ENCODE results near the gene CLOCK. TPM values are rescaled to one million over a fixed set of nuclear protein-coding genes. Genes with fewer than 3 reads are reported as not detected.

CLOCK gene
- total and polyA plus RNA-seq, 11 donors: 8.3 to 42.1 (median 31.0) TPM

DNA sequence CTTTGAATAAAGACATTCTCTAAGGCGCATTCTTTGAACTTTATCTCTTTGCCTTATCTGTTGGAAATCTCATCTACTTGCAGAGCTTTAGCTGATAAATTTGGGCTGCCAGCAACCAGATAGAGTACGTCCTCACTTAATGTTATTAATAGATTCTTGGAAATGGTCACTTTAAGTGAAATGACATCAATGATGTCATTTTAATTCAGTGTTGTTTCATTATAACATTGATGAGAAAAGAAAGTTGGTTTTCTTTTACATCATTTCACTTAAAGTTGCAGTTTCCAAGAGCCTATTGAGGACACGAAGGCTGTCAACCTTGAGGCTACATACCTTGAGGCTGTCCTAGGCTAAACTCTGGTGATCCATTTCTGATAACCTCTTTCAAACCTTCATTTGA, 141.6 kb downstream of the CLOCK start:
- no peaks in the 10 kb centered on the region for H3K27me3 ChIP-seq
- H3K9me3 ChIP-seq: no peaks in the 10 kb centered on the region
- no peak for TF ChIP-seq POLR2A (IDR thresholded peaks at IDR 0.05)
- TF ChIP-seq, protein P1, sequence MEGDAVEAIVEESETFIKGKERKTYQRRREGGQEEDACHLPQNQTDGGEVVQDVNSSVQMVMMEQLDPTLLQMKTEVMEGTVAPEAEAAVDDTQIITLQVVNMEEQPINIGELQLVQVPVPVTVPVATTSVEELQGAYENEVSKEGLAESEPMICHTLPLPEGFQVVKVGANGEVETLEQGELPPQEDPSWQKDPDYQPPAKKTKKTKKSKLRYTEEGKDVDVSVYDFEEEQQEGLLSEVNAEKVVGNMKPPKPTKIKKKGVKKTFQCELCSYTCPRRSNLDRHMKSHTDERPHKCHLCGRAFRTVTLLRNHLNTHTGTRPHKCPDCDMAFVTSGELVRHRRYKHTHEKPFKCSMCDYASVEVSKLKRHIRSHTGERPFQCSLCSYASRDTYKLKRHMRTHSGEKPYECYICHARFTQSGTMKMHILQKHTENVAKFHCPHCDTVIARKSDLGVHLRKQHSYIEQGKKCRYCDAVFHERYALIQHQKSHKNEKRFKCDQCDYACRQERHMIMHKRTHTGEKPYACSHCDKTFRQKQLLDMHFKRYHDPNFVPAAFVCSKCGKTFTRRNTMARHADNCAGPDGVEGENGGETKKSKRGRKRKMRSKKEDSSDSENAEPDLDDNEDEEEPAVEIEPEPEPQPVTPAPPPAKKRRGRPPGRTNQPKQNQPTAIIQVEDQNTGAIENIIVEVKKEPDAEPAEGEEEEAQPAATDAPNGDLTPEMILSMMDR (IDR thresholded peaks at IDR 0.05): no peak
- 77 to 83% (median 80%) methylated on average over 3 of the region's 3 CpGs for WGBS, 4 donors
- no peak overlapping the region for H3K4me3 ChIP-seq
- H3K27ac ChIP-seq: no peak overlapping the region
- peaks cover 0 to 80% (median 54%) of the 10 kb centered on the region in 9 donors for H3K36me3 ChIP-seq
- peaks cover 12 to 84% (median 27%) of the 10 kb centered on the region in 12 donors for H3K4me1 ChIP-seq
- DNase-seq (no peak), ATAC-seq (no peak)
- intact Hi-C loops (cut with DNase I): loop anchor here in 2 of 10 donors (5.0 to 10.0 kb wide), 2 partner anchors 37 to 140 kb away; partner anchors contain the start of gene CLOCK (in 1 of the 2)

DNA sequence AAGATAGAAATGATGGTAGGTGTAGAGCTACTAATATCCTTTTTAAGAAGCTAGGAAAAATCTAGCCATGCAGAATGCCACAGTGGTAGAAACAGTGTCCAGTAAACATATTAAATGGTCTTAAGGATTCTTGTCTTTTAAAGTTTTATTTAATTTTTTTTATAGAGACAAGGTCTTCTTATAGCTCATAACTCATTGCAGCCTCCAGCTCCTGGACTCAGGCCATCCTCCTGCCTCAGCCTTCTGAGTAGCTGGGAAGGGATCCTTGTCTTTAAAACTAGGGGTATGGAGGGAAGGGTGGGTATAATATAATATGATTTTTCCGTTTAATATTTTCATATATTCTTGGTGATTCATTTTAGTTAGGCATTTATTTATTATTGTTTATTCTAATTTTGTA, 147.1 kb downstream of the CLOCK start:
- peaks cover 0 to 67% (median 35%) of the 10 kb centered on the region in 12 donors for H3K4me1 ChIP-seq

DNA sequence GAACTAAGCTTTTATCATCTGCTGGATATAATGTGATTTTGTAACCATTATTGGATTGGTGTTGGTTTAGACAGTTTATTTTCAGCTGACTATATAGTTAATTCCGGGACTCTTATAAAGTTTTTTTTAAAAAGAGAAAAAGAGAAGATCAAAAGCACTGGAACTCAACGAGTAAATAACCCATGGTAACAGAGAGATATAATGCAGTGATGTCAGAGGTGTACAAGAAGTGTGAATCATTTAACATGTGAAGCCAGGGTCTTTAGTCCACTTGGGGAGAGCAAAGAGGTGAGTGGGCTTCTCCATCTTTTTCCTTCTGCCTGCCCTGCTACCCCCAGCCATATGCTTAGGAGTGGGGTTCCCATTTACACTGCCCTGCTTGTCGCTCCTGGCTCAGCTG, 147.7 kb downstream of the CLOCK start:
- Histone ChIP-seq H3K36me3 (peaks cover 0 to 44% (median 16%) of the 10 kb centered on the region in 9 donors), H3K9me3 (no peaks in the 10 kb centered on the region), H3K4me3 (peak overlapping the region in 8 of 12 donors; percentile 13 to 100 (median 91)), H3K27me3 (no peaks in the 10 kb centered on the region), H3K4me1 (peaks cover 0 to 66% (median 35%) of the 10 kb centered on the region in 12 donors), H3K27ac (peak overlapping the region in 4 of 12 donors; percentile 96 to 99 (median 98))
- intact Hi-C loops (cut with DNase I): loop anchor here in 7 of 10 donors (5.0 to 10.0 kb wide), 6 partner anchors 52 to 617 kb away; partner anchors contain the start of genes SRD5A3 (in 5 of the 7) and CLOCK (in 3 of the 7)
- 56 to 72% (median 58%) methylated on average over 3 of the region's 3 CpGs for WGBS, 4 donors
- TF ChIP-seq, protein P1 (IDR thresholded peaks at IDR 0.05): no peak
- no peak for TF ChIP-seq POLR2A (IDR thresholded peaks at IDR 0.05)
- DNase-seq (no peak), ATAC-seq (no peak)

More for the DNA sequence above, 147.1 kb downstream of the CLOCK start:
- intact Hi-C loops (cut with DNase I): loop anchor here in 7 of 10 donors (5.0 to 10.0 kb wide), 6 partner anchors 52 to 617 kb away; partner anchors contain the start of genes SRD5A3 (in 5 of the 7) and CLOCK (in 3 of the 7)
- Histone ChIP-seq H3K27ac (peak overlapping the region in 1 of 12 donors; percentile 97), H3K27me3 (no peaks in the 10 kb centered on the region), H3K36me3 (peaks cover 0 to 50% (median 22%) of the 10 kb centered on the region in 9 donors), H3K4me3 (peak overlapping the region in 4 of 12 donors; percentile 92 to 100 (median 96)), H3K9me3 (no peaks in the 10 kb centered on the region)
- DNase-seq (no peak), ATAC-seq (no peak)
- 78 to 90% (median 82%) methylated on average over 1 of the region's 1 CpG for WGBS, 4 donors
- TF ChIP-seq, protein P1 (IDR thresholded peaks at IDR 0.05): no peak
- TF ChIP-seq POLR2A (IDR thresholded peaks at IDR 0.05): no peak

DNA sequence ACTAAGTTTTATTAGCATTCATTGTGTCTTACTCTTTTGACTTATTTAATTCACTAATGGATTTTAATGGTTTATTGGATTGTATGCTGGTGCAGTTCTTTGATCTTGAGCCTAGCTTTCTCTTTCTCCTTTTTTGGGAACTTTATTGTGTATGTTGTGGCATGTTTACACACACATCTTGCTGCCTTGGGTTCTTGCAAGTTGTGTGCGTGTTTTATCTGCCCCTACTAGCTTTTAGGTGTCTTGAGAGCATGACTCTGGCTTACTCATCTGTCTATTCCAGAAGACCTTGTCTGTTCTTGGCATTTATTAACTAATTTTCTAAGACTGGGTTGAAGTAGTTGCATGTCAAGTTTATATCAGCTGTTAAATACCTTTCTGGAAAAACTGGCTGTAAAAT, 148.2 kb downstream of the CLOCK start:
- intact Hi-C loops (cut with DNase I): loop anchor here in 7 of 10 donors (5.0 to 10.0 kb wide), 6 partner anchors 51 to 616 kb away; partner anchors contain the start of genes SRD5A3 (in 5 of the 7) and CLOCK (in 3 of the 7)
- ATAC-seq (no peak), DNase-seq (no peak)
- 45 to 59% (median 48%) methylated on average over 1 of the region's 1 CpG for WGBS, 4 donors
- H3K4me1 ChIP-seq: peaks cover 0 to 61% (median 35%) of the 10 kb centered on the region in 12 donors
- TF ChIP-seq, protein P1 (IDR thresholded peaks at IDR 0.05): no peak
- no peak for TF ChIP-seq POLR2A (IDR thresholded peaks at IDR 0.05)
- H3K9me3 ChIP-seq: no peaks in the 10 kb centered on the region
- H3K36me3 ChIP-seq: peaks cover 0 to 39% (median 12%) of the 10 kb centered on the region in 9 donors
- H3K27ac ChIP-seq: peak overlapping the region in 9 of 12 donors; percentile 96 to 100 (median 98)
- peak overlapping the region in 11 of 12 donors; percentile 63 to 100 (median 92) for H3K4me3 ChIP-seq
- H3K27me3 ChIP-seq: no peaks in the 10 kb centered on the region
